HepG2 (cell line): Measurements from ENCODE around the gene CYB5R3. TPM values are rescaled to one million over a fixed set of nuclear protein-coding genes. Genes with fewer than 3 reads are reported as not detected.

Experiments used
- ATAC-seq: fragments of 200-7000 bp; cut with Tn5 transposase; 3 replicates; pipeline ENCODE4 v1.9.1; 2020; ENCODE audit warnings: mild to moderate bottlenecking, moderate library complexity
- BruUV-seq: library from RNA; stranded (reverse); fragments of 400-500 nt; replicated peaks from 2 replicates; lab custom pipeline; 2021; lab: Mats Ljungman, UMichigan
- CTCF ChIA-PET: fragments of 300-600 bp; formaldehyde crosslinking; extraction: SDS; loops from one replicate; lab custom pipeline; 2021; ENCODE audit warnings: low total read pairs, inconsistent platforms, low intra/inter-chr PET ratio; lab: Yijun Ruan, JAX
- POLR2A ChIA-PET: fragments of 350-600 bp; sonication (Branson Sonifier 250); formaldehyde crosslinking; loops from one replicate; lab custom pipeline; 2020; ENCODE audit warnings: antibody characterized with exemption, inconsistent platforms; lab: Yijun Ruan, JAX
- DNase-seq: peaks from one replicate; pipeline ENCODE4 v3.0.0-alpha.2; 2015; ENCODE audit warnings: low spot score
- FAIRE-seq: peaks from 3 replicates; lab custom pipeline; 2011; peaks lifted over from hg19 to GRCh38; lab: Jason Lieb, UNC
- H2AFZ ChIP-seq: one replicate; pipeline ENCODE4 v1.6.1; 2011; ENCODE audit warnings: low read length, inconsistent platforms
- H3K27ac ChIP-seq: fragments of 300-600 bp; 3 replicates; pipeline ENCODE4 v1.8.0; 2011; ENCODE audit warnings: mixed run types, mild to moderate bottlenecking, mixed read lengths, low read length, inconsistent platforms; ENCODE audit not compliant: insufficient read depth; ENCODE audit errors: extremely low read length
- H3K27me3 ChIP-seq, 2 experiments: fragments of 200-600 bp in 1 of 2; 2 replicates in 1 of 2; 3 replicates in 1 of 2; pipeline versions ENCODE4 v1.6.0 to v1.8.0; 2011; ENCODE audit warnings: low read length in 2 of 2, mild to moderate bottlenecking in 2 of 2, moderate library complexity in 2 of 2, inconsistent platforms in 1 of 2; ENCODE audit not compliant: insufficient read depth in 2 of 2, control insufficient read depth in 1 of 2
- H3K36me3 ChIP-seq, 2 experiments: fragments of 200-600 bp in 1 of 2; replicated peaks in 1 of 2; 2 replicates in 1 of 2; 3 replicates in 1 of 2; pipeline versions ENCODE4 v1.5.1 to v1.8.0; 2011; ENCODE audit warnings: low read length in 2 of 2, inconsistent platforms in 1 of 2; ENCODE audit not compliant: insufficient read depth in 2 of 2, control insufficient read depth in 1 of 2
- H3K4me1 ChIP-seq: 2 replicates; pipeline ENCODE4 v1.5.1; 2012; ENCODE audit warnings: low read length, inconsistent platforms; ENCODE audit not compliant: insufficient read depth
- H3K4me2 ChIP-seq: 2 replicates; pipeline ENCODE4 v1.6.0; 2011; ENCODE audit warnings: low read depth, low read length, inconsistent platforms
- H3K4me3 ChIP-seq, 3 experiments: fragments of 200-600 bp in 1 of 3; sonication (generic), shearing (Covaris generic) in 1 of 3; replicated peaks in 1 of 3; 2 replicates each; pipeline ENCODE4 v1.5.1; 2011 to 2016; ENCODE audit warnings: low read length in 3 of 3, inconsistent platforms in 2 of 3, low read depth in 2 of 3, mild to moderate bottlenecking in 2 of 3, control low read depth in 1 of 3, mixed read lengths in 1 of 3; ENCODE audit not compliant: insufficient read depth in 1 of 3
- H3K79me2 ChIP-seq: one replicate; pipeline ENCODE4 v1.6.1; 2011; ENCODE audit warnings: low read length, inconsistent platforms; ENCODE audit not compliant: insufficient read depth
- H3K9ac ChIP-seq: 2 replicates; pipeline ENCODE4 v1.6.0; 2011; ENCODE audit warnings: mild to moderate bottlenecking, low read depth, low read length, inconsistent platforms; ENCODE audit not compliant: insufficient read depth
- H3K9me3 ChIP-seq: 2 replicates; pipeline ENCODE4 v1.5.1; 2012; ENCODE audit warnings: mild to moderate bottlenecking, low read length
- H4K20me1 ChIP-seq: 2 replicates; pipeline ENCODE4 v1.6.0; 2011; ENCODE audit warnings: inconsistent platforms, mild to moderate bottlenecking, low read length, moderate library complexity; ENCODE audit not compliant: insufficient read depth
- CHCHD3 ChIP-seq: sonication (generic); formaldehyde crosslinking; IDR thresholded peaks from 2 replicates; pipeline ENCODE4 v1.8.0; 2022; ENCODE audit warnings: mild to moderate bottlenecking, missing genetic modification reagents, moderate library complexity
- LCORL ChIP-seq, 2 experiments: fragments of 450-650 bp in 1 of 2; sonication (generic) in 1 of 2; formaldehyde crosslinking in 1 of 2; IDR thresholded peaks; 2 replicates each; pipeline versions ENCODE4 v1.5.0 to v1.6.1; 2017 to 2020; ENCODE audit warnings: antibody characterized with exemption in 1 of 2, missing genetic modification reagents in 1 of 2
- MED13 ChIP-seq: sonication (generic); formaldehyde crosslinking; IDR thresholded peaks from 2 replicates; pipeline ENCODE4 v1.5.0; 2020; ENCODE audit warnings: missing genetic modification reagents
- NFIC ChIP-seq: IDR thresholded peaks from 2 replicates; pipeline ENCODE4 v1.6.1; 2012; ENCODE audit warnings: mild to moderate bottlenecking, low read length, inconsistent platforms
- RFX1 ChIP-seq: fragments of 450-650 bp; IDR thresholded peaks from 2 replicates; pipeline ENCODE4 v1.6.1; 2017
- RNF219 ChIP-seq: sonication (generic); formaldehyde crosslinking; IDR thresholded peaks from 2 replicates; pipeline ENCODE4 v1.5.0; 2020; ENCODE audit warnings: mild to moderate bottlenecking, missing genetic modification reagents
- SCMH1 ChIP-seq: sonication (generic); formaldehyde crosslinking; IDR thresholded peaks from 2 replicates; pipeline ENCODE4 v1.9.0; 2021; ENCODE audit warnings: missing genetic modification reagents, mild to moderate bottlenecking, borderline replicate concordance
- ZFP36L1 ChIP-seq: sonication (generic); formaldehyde crosslinking; IDR thresholded peaks from 2 replicates; pipeline ENCODE4 v1.8.0; 2022; ENCODE audit warnings: mild to moderate bottlenecking, missing genetic modification reagents, moderate library complexity
- ZNF17 ChIP-seq: sonication (generic); formaldehyde crosslinking; IDR thresholded peaks from 2 replicates; pipeline ENCODE4 v1.5.0; 2020; ENCODE audit warnings: mild to moderate bottlenecking, missing genetic modification reagents
- ZNF564 ChIP-seq: sonication (generic); formaldehyde crosslinking; IDR thresholded peaks from 2 replicates; pipeline ENCODE4 v1.8.1; 2023; ENCODE audit warnings: mild to moderate bottlenecking, missing genetic modification reagents
- ZNF570 ChIP-seq: sonication (generic); formaldehyde crosslinking; IDR thresholded peaks from 2 replicates; pipeline ENCODE4 v1.4.0; 2020; ENCODE audit warnings: mild to moderate bottlenecking, missing genetic modification reagents, borderline replicate concordance
- ZNF766 ChIP-seq: sonication (generic); formaldehyde crosslinking; IDR thresholded peaks from 2 replicates; pipeline ENCODE4 v1.5.0; 2020; ENCODE audit warnings: missing genetic modification reagents, borderline replicate concordance
- ZNF784 ChIP-seq: sonication (generic); formaldehyde crosslinking; IDR thresholded peaks from 2 replicates; pipeline ENCODE4 v1.5.1; 2020; ENCODE audit warnings: missing genetic modification reagents, mild to moderate bottlenecking, borderline replicate concordance
- WGBS: methylation state at CpG from one replicate; pipeline ENCODE4 v1.1.6; 2017; ENCODE audit warnings: low lambda C conversion rate; 5-methylcytosine and 5-hydroxymethylcytosine counted together
- in situ Hi-C: cut with HindIII; loops from 2 replicates; pipeline ENCODE4 v1.10.0; 2017; ENCODE audit warnings: low pct_unique_long_range_greater_than_20kb; ENCODE audit not compliant: extremely low pct_ligation_motif_present
- intact Hi-C: fragments of 100-400 bp; cut with micrococcal nuclease; formaldehyde crosslinking; loops from one replicate; pipeline ENCODE4 v1.10.0; 2022; ENCODE audit not compliant: unreplicated experiment
- polyA plus RNA-seq, 8 experiments: library from polyadenylated mRNA; depleted of rRNA in 3 of 8; stranded (reverse) in 7 of 8; unstranded in 1 of 8; fragments of >200 nt; fragmentation: Illumina TruSeq in 4 of 8; extraction: Trizol in 4 of 8; gene quantifications; 2 replicates each; pipeline versions ENCODE4 v1.2.1 to v1.2.3, GENCODE V29; 2011 to 2016; ENCODE audit warnings: low read depth in 4 of 8, missing spikeins in 1 of 8, mixed read lengths in 1 of 8; ENCODE audit not compliant: insufficient read depth in 1 of 8
- total RNA-seq, 5 experiments: library from RNA; depleted of rRNA; stranded (reverse); fragments of >200 nt; fragmentation: Illumina TruSeq; extraction: Trizol; gene quantifications; 2 replicates each; pipeline ENCODE4 v1.2.3, GENCODE V29; 2016; ENCODE audit warnings: low read depth in 1 of 5

CYB5R3 gene
- total and polyA plus RNA-seq, 2 of the 13 experiments (the other 11 are each of a cell fraction or from before 2014, with no cell fraction given): 32.4 to 305 TPM

GRCh38 chr22:42691440-42691839, 42.2 kb upstream of the CYB5R3 start:
- Histone ChIP-seq H3K4me2 (no peak overlapping the region), H3K27ac (no peak overlapping the region), H4K20me1 (no peaks in the 10 kb centered on the region), H3K27me3 (no peaks in the 10 kb centered on the region), H3K79me2 (no peaks in the 10 kb centered on the region), H3K4me1 (peaks cover 32% of the 10 kb centered on the region), H2AFZ (no peak overlapping the region), H3K9me3 (no peaks in the 10 kb centered on the region), H3K36me3 (no peaks in the 10 kb centered on the region), H3K9ac (no peak overlapping the region), H3K4me3 (no peak overlapping the region)
- BruUV-seq: no TSS peak
- intact Hi-C loops (no loop called here), in situ Hi-C loops (no loop called here)
- ChIA-PET POLR2A (interaction anchor here (0.9 kb wide), 1 partner anchor 43 kb away, joined by 3 read pairs; the partner anchor contains the start of gene CYB5R3), CTCF (no interaction called here)
- no peak for ATAC-seq
- no peak for FAIRE-seq
- 57% methylated on average over 4 of the region's 10 CpGs for WGBS
- no peak for DNase-seq
- TF ChIP-seq ZFP36L1 (CRISPR knock-in tag): no peak
- TF ChIP-seq NFIC: no peak
- TF ChIP-seq ZNF570 (CRISPR knock-in tag): no peak
- TF ChIP-seq MED13 (CRISPR knock-in tag): no peak
- no peak for TF ChIP-seq SCMH1 (CRISPR knock-in tag)
- TF ChIP-seq ZNF766: no peak
- no peak for TF ChIP-seq CHCHD3 (CRISPR knock-in tag)
- no peak for TF ChIP-seq ZNF17
- TF ChIP-seq ZNF564 (CRISPR knock-in tag): no peak
- TF ChIP-seq LCORL (IDR thresholded peaks at IDR 0.05): no peak
- no peak for TF ChIP-seq LCORL (CRISPR knock-in tag; IDR thresholded peaks at IDR 0.05)
- no peak for TF ChIP-seq ZNF784 (CRISPR knock-in tag)
- TF ChIP-seq RFX1: no peak
- no peak for TF ChIP-seq RNF219 (CRISPR knock-in tag)
